MV-4-11 (cell line): ENCODE data around the gene PRODH2.
"Not testable (repeated sequence)": the region's sequence is repeated elsewhere in the genome, so short reads cannot be mapped to it uniquely, and the experiment has no call there.

Source experiments
- DNase-seq: peaks from one replicate; lab custom pipeline; 2025; lab: John Stamatoyannopoulos, UW

The PRODH2 gene

DNA sequence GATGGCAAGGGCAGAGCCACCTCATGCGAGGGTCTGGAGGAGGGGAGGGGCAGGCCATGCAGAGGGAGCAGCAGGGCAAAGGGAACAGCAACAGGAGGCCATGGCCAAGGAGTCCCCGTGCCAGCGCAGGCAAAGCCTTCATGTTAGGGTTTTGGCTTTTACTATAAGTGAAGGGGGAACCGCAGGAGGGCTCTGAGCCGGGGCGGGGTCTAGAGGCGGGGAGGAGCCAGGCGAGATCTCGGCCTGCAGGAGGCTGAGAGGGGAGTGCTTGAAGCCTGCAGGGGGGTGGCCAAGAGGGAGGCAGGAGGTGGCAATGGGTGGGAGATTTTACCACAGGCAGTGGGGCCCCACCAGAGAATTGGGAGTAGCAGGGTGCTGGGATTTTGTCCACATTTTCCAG, 31.0 kb downstream of the PRODH2 start:
- DNase-seq = no peak

DNA sequence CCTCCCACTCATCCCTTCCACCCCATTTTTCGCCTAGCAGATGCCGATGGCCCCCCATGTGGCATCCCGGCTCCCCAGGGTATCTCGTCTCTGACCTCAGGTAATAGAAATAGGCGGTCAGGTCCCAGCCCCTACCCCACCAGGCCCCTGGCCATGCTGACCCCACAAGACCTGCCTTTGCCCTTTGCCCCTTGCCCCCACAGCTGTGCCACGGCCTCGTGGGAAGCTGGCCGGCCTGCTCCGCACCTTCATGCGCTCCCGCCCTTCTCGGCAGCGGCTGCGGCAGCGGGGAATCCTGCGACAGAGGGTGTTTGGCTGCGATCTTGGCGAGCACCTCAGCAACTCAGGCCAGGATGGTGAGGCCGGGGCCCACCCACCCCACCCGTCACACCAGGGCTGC, 31.9 kb downstream of the PRODH2 start:
- DNase-seq = no peak

DNA sequence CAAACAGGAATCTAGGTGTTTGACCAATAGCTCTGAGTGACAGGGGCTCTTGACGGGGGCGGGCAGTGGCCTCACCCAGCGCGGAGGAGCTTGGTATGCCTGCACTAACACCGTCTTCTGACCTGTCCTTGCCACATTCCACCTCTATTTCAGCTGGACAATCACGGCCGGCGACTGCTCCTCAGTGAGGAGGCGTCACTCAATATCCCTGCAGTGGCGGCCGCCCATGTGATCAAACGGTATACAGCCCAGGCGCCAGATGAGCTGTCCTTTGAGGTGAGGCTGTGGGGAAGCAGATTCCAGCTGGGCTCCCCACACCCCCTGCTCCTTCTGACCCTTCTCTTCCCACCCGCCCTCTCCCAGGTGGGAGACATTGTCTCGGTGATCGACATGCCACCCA, 32.6 kb downstream of the PRODH2 start:
- DNase-seq = no peak

DNA sequence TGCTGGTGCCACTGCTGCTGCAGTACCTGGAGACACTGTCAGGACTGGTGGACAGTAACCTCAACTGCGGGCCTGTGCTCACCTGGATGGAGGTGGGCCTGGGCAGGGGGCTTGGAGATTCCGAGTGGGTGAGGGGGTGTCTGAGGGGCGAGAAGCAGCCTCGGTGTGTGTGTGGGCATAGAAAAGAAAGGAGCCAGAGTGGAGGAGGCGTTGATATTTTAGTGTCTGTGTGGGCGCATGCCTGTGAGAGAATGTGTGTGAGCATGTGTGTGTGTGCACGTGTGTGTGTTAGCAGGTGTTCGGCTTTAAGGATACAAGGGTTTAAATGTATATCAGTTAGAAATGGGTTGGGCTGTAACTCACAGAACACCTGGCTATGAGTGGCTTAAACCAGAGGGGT, 33.6 kb downstream of the PRODH2 start:
- no peak for DNase-seq

DNA sequence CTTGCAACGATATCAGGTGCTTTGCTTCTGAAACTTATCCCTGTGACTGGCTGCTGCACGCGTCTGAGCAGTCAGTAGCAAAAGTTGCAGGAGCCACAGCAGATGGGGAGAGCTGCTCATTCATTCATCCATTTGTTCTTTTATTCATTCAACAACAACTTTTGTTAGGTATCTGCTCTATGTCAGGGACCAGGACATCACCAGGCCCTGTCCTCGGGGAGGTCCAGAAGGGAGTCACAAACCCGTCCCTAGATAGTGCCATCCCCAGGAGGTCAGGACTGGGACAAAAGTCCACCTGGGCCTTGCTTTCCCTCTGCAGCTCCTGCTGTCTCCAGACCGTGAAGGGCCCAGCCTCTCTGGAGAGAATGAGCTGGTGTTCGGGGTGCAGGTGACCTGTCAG, 34.7 kb downstream of the PRODH2 start:
- no peak for DNase-seq

DNA sequence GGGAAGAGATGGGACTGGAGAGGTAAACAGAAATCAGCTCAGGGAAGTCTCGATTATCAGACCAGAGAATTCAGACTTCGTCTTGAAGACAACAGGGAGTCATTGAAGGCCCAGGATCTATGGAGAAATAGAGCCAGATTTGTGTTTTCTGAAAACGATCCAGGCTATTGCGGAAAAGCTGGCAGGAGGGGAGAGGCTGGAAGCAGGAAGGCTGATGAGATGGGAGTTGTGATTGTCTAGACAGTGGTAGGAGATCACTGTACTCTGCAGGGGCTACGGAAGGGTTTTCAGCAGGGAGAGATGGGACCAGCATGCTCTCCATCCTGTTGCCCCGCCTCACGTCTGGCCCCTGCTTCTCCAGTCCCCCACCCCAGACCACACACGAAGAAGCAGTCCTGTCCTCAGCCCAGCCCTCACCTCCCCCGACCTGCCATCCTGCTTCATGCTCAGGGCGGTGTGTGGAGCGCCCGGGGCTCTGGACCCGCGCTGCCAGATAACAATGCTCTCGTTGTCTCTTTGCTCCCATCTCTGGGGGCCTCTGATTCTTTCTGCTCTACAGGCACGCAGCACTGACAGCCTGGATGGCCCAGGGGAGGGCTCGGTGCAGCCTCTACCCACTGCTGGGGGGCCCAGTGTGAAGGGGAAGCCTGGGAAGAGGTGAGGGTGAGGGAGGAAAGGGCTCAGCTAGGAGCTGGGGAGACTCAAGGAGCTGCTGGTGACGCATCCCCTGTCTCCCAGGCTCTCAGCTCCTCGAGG, 35.4 kb downstream of the PRODH2 start:
- no peak for DNase-seq

DNA sequence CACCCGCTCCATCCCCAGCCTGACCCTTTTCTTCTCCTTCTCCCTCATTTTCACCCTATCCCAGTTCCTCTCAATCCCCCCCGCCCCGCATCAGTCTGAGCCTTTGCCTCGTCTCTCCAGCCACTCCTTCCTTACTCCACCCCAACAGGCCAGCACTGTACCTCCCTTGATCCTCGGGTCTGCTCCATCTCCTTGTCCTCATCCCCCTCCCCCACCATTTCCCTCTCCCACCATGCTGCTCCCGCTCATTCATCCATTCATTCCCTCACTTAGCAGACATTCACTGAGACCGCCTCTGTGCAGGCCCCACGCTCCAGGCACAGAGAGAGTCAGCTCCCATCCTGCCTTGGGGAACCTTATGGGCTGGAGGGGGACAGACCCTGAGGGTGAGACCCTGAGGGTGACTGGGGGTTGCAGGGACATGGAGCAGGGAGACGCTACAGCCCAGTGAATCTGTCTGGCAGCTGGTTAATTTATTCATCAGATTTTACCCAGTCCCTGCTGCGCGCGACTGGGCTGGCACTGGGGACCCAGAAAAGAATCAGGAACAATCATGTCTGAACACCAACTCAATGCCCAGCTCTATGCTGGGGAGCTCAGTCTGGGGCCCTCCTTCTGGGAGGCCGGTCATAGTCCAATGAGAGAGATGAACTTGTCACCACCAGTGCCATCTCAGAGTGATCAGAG, 36.4 kb downstream of the PRODH2 start:
- DNase-seq = no peak

DNA sequence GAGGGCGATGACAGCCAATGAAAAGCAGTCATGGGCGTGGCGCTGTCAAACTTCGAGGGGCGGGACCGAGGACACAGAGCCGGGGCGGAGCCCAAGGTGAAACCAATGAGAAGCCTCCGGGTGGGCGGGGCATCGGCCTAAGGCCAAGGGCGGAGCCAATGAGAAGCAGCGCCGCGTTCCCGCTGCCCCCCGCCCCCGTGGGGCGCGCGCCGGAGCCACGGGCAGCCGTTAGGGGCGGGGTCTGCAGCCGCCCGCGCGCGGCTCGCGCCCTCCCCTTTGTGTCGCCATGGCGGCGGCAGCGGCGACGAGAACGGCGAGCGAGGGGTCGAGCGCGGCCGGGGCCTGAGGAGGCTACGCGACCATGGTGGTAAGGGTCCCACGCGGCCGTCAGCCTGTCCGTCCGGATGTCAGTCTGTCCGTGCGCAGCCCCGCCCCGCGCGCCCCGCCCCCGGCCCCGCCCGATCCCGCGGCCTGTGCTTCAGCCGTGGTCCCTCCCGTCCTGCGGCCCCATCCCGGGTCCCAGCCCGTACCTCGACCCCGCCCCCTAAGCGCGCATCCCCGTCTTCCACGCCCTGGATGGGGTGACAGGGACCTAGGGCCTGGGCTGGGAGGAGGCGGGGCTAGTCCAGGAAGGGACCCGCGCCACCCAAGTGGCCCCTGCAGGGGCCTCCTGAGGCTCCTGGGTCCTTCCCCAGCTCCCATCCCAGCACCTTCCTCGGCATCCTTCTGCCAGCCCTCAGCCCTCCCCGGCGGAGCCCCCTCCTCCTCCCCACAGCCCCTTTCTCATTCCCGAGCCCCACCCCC, 37.1 kb downstream of the PRODH2 start, which contains the start of gene ARHGAP33:
ARHGAP33 (plus strand) TSS at position 267 of the 804 bp plus-strand sequence; CDS start at position 362, 95 bp downstream.
- peak; percentile 98 for DNase-seq

DNA sequence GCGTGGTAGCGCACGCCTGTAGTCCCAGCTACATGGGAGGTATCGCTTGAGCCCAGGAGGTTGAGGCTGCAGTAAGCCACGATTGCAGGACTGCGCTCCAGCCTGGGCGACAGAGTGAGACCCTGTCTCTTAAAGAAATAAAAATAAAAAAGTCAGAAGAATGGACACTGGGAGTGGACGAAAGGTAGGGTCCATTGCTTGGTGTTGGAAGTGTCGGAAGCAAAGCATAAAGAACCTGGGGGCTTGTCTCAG, 37.7 kb downstream of the PRODH2 start:
- no peak for DNase-seq

DNA sequence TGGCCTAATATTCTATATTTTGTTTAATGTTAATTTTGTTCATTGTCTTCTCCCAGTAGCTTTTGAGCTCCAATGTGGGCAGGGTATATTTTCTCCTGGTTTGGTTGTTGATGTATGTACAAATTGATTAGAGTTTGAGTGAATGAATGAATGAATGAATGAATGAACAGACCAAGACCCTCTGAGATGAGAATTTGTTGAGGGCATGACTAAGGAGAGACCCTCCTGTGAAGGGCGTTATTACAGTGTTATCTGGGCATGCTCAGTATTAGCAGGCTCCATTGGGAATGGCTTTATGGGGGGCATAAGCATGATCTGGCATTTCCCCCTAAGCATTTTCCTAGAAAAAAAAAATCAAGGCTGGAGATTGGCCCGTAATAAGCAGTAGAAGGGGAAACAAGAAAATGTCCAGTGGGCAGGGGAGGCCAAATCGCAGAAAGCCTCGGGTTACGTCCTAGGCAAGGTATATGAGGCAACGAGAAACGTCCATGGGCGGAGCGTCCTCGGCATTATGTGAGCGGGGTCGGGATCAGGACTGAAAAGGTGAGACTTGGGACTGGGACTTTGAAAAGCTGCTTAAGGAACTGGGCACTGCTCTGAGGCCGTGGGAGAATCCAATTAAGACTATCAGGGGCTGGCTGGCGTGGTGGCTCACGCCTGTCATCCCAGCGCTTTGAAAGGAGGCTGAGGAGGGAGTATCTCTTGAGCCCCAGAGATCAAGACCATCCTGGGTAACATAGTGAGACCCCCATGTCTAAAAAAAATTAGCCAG, 38.2 kb downstream of the PRODH2 start:
- peak; percentile 39 for DNase-seq

DNA sequence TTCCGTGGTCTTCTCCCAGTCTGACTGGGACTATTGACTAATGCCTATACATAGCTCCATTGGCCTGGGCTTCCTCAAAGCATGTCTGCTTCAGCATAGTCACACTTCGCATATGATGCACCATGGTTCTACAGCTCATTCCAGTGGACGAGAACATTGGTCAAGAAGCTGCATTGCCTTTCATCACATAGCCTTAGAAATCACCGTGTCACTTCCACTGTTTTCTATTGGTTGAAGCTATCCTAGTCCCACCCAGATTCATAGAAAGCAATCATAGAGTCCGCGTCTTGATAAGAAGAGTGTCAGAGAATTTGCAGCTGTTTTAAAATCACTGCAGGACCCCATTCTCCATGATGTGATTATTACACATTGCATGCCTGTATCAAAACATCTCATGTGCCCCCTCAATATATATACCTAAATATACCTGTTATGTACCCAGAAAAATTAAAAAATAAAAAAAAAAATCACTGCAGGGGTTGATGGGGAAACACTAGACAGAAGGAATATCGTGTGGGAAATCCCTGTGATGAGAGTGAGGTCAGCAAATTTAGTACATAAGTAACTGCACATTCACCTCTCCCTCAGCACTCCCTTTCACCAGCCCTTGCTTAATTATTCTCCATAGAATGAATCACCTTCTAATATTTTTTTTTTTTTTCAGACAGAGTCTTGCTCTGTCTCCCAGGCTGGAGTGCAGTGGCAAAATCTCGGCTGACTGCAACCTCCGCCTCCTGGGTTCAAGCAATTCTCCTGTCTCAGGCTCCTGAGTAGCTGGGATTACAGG, 39.4 kb downstream of the PRODH2 start:
- no peak for DNase-seq

DNA sequence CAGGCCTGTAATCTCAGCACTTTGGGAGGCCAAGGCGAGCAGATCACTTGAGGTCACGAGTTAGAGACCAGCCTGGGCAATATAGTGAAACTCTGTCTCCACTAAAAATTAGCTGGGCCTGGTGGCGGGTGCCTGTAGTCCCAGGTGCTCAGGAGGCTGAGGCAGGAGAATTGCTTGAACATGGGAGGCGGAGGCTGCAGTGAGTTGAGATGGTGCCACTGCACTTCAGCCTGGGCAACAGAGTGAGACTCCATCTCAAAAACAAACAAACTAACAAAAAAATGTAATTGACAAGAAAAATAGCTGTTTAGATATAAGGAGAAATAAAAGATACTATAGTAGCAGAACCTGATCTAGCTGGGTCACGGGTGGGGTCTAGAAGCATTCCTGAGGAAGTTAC, 40.3 kb downstream of the PRODH2 start:
- DNase-seq = not testable (repeated sequence)

DNA sequence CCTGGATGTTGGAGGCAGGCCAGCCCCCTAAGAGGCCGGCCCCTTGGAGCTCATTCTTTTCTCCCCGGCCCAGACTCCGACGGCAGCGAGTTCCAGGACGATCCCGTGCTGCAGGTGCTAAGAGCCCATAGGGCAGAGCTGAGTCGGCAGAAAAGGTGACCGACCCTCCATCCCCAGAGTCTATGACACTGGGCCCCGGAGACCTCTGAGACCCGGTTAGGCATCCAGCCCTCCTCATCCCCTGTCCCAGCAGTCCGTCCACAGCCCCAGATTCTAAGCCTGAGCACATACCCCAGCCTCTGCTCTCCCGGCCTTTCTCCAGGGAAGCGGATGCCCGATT, 44.6 kb downstream of the PRODH2 start:
- no peak for DNase-seq

DNA sequence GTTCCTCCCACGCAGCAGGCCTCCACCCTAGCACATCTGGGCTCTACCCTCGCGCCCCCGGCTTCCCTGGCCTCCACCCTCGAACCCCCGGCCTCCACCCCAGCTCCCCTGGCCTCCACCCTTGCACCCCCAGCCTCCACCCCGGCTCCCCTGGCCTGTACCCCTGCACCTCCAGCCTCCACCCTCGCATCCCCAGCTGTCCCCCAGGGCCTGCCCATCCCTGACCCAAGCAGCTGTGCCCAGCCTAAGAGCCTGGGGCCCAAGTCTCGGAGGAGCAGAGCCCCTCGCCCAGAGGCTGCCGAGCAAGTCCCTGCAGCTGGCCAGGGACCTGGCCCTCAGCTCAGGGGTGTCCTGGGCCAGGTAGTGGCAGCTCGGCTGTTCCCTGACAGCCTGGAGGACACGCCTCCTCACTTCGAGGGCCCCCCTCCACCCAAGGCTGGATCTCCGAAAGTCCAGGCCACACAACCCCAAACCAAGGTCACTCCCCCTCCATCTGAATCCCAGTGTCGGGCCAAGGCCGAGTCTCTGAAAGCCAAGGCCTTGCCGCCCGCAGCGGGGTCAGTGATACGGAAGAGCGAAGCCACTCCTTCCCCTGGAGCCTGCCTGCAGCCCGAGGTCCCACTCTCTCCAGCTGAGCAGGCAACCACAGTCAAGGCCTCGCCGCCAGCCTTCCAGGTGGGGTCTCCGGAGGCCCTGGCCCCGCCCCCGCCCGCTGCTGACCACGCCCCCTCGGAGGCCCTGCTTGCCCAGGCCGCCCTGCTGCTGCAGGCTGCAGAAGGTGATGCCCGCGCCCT, 45.2 kb downstream of the PRODH2 start:
- DNase-seq = no peak

DNA sequence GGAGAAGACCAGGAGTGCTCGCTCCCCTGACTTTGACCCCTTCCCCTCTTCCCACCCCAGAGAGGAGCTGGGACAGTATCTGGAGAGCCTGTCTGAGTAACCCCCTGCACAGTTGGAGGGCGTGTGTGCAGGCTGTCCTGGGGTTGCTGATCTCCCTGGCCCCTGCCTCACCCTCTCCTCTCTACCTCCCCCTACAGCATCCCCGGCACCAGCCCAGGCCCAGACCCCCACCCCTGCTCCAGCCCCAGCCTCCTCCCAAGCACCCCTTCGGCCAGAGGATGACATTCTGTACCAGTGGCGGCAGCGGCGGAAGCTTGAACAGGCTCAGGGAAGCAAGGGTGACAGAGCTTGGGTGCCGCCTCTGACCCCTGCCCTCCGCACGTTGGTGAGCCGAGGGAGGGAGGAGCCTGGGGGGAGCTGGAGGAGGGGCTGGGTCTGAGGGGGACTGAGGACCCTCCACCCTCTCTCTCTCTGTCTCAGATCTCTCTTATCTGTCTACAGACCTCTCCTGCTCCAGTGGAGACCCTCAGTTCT, 46.0 kb downstream of the PRODH2 start:
- DNase-seq = no peak

DNA sequence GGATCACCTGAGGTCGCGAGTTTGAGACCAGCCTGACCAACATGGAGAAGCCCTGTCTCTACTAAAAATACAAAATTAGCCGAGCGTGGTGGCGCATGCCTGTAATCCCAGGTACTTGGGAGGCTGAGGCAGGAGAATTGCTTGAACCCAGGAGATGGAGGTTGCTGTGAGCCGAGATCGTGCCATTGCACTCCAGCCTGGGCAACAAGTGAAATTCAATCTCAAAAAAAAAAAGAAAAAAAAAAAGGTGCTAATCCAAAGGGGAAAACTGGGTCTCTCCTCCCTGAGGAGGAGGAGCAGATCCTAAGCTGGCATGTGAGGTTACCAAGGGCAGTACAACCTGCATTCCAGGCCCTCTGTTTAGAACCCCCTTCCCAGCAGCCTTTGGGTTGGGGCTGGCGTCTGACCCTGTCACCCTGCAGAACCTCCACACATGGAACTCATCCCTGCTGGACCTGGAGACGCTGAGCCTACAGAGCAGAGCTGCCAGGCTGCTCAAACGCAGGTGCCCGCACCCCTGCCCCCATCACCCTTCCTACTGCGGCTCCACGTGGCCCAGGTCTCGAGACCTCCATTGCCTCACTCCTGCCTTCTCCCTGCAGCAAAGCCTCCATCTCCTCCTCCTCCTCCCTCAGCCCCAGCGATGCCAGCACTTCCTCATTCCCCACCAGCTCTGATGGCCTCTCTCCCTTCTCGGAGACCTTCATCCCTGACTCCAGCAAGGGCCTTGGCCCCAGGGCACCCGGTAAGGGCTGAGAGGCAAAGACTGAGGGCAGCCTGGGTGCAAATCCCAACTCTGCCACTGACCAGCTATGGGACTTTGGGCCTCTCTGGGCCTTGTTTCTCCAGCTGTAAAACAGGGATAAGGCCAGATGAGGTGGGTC, 48.0 kb downstream of the PRODH2 start:
- no peak for DNase-seq

DNA sequence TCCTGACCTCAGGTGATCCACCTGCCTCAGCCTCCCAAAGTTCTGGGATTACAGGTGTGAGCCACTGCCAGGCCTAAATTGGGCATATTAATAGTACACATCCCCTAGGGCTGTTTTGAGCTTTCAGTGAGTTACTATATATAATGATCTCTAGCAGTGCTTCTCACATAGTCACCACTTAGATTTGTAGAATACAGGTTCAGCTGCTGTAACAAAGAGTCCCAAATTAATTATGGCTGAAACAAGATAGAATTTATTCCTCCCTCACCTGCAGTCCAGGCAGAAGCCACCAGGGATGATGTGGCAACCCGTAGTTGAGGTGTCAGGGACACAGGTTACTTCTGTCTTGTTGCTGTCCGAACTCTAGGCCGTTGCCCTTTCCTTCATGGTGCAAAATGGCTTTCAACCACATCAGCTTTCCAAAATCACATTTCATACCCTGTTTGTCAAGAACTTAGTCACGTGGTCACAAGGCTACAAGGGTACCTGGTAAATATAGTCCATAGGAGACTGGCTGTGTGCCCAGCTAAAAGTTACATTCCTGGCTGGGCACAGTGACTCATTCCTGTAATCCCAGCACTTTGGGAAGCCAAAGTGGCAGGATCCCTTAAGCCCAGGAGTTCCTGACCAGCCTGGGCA, 51.8 kb downstream of the PRODH2 start:
- no peak for DNase-seq

DNA sequence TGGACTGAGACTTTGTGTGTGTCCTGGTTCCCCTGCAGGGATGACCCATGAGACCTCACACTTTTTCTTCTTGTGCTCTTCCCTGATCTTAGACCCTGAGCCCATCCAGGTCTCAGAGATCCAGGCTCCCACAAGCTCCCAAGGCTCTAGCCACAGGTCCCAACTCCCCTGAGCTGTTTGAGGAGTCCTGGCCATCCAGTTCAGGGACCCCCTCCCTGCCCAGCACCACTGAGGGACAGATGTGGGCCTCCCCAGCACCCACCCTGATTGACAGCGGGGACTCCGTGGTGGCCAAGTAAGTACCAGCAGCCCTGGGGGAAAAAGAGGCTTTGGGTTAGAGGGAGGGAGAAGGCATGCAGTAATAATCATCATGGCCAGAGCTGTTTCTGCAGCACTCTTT, 52.9 kb downstream of the PRODH2 start:
- DNase-seq = no peak
